HG02884 (cell line): ENCODE data around the gene ANAPC10.
"Not testable (repeated sequence)": the region's sequence is repeated elsewhere in the genome, so short reads cannot be mapped to it uniquely, and the experiment has no call there.

Source experiments
- ATAC-seq: cut with Tn5 transposase; IDR thresholded peaks from one replicate; pipeline ENCODE4 v1.9.1; 2021; ENCODE audit warnings: mild to moderate bottlenecking, moderate library complexity; ENCODE audit not compliant: unreplicated experiment

ANAPC10 gene

DNA sequence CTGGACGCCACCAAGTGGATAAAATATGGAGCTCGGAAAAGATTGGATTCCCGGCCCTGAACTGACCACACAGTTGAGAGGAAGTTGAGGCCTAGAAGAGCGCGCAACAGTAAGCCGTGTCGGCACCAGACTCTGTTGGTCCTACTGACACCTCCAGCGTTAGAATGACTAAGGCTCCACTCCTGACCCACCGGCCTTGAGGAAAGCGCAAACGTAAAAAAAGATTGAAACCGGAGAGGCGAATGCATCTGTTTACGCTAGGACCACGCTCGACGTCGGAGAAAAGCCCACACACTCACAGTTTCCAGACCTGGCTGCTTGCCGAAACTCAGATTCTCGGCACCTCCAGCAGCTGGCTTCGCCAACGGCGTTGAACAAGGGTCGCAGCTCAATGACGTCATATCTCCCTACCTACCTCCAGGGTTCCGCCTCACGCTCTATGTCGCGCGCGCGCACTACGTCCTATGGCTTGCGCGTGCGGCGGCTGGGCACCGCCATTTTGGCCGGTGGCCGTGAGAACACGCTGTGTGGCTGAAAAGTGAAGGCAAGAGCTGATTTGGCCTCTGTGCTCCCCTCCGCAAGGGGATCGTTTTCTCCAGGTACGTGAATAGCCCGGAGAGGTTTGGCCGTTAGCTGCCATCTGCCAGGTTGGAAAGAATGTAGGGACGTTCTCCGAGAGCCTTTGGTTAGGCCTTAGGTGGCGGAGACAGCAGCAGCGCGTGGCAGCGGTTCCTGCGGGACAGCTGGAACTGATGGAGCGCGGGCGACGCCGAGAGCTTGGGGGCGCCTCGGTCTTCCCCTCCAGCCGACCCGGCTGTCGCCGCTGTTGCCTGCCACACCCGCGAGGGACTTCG lies at the start of gene ANAPC10, which contains the start of gene ABCE1:
TSS of gene ANAPC10 (minus strand) at position 376 of the 854 bp plus-strand sequence. CDS start 2,097 bp downstream, outside the sequence.
TSS of gene ABCE1 (plus strand) at position 491 of the 854 bp plus-strand sequence. CDS start 6,102 bp downstream, outside the sequence.
- peak; percentile 71 for ATAC-seq

GRCh38 chr4:145136219-145136618 lies 38.2 kb upstream of the ANAPC10 start:
- not testable (repeated sequence) for ATAC-seq

DNA sequence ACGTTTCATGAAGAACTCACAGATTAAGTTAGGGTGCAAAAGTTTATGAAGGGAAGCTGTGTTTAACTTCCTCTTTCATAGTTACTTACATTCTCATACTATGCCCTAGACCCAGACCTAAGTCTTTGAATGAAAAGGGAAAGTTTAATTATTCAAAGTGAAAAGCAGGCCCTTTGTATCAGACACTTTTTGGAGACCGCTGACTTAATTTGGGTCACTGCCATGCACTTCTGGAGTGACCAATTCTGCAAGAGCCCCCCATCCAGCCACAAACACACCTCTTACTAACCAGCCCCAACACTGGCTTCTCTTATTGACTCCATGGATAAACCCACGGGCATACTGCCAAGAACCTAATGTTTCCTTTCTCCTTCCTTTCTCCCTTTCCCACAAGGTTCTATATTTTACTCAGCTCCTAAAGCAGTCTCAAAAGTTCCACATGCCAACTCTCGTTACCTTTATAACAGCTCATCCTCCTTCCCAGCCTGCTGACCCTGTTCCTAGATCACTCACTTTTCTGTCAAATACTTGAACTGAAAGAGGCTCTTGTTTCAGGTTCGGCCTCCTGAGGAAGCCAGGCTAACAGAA lies 34.6 kb upstream of the ANAPC10 start:
- ATAC-seq = peak; percentile 89

- ATAC-seq = no peak
Measured at GRCh38 chr4:145131848-145132247, 33.9 kb upstream of the ANAPC10 start.

- ATAC-seq = no peak
Measured at GRCh38 chr4:145130788-145131399, 32.9 kb upstream of the ANAPC10 start.

DNA sequence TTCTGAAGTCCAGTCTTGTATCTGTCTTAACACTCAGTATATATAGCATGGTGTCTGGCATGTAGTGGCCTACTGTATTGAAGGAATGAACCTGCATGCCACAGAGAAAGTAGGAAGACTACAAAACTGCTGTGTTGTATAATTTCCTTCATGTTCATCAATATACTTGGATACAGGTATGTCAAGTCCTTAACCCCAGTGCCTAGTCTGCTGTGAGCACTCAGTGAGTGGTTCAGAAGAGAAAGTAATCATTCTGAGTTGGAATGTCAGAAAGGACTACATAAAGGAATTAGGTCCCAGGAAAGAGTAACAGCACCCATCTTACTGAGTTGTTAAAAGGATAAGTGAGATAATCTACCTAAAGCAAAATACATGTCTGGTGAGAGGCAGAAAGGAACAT lies 32.1 kb upstream of the ANAPC10 start:
- ATAC-seq = no peak

DNA sequence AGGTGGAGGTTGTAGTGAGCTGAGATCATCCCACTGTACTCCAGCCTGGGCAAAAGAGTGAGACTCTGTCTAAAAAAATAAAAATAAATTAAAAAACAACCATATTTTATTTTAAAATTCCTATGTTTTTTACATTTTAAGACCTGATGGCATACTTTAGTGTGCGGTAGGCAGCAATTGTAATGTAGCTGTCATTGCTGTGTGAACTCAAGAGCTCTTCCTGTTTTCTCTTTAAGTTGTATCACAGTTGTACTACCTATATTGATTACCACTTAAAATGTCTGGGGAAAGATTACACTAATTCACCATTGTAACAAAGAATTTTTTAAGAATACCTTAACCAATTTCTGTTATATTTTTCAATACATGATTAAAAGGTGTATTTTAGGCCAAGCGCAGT lies 27.4 kb upstream of the ANAPC10 start:
- ATAC-seq = no peak

DNA sequence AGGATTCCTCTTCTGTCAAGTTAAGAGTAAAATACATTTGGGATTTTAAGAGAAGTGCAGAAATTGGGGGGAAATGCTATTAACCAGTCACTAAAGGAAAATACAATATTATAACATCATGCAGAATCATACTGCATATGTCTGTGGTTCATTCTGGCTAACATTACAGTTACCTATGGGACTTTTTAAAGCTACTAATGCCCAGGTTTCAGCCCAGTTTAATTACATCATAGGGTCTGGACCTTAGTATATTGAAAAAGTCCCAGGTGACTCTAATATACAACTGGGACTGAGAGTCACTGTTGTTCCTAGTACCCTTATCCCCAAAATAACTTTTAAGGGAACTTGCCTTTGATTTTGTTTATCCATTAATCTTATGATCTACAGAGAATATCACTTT lies 10.1 kb upstream of the ANAPC10 start:
- ATAC-seq = no peak

DNA sequence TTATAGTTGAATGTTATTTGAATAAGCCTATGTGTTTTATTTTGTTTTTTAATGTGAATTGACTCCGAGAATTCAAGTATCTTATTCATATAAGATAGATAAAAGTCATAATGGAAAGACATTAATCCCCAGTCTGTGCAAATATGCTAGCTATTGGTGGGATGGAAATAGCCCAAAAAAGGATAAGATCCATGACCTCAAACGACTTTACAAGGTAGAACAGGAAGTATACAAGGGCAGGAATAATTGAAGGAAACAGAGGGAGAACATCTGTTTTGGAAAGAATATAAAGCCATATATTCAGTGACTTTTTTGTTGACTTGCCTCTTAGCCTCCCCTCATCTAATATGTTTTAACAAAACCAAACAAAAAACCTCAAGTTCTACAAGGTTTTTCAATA lies 9.1 kb upstream of the ANAPC10 start:
- ATAC-seq = no peak

- no peak for ATAC-seq
Measured at GRCh38 chr4:145103496-145103895, 5.5 kb upstream of the ANAPC10 start.

DNA sequence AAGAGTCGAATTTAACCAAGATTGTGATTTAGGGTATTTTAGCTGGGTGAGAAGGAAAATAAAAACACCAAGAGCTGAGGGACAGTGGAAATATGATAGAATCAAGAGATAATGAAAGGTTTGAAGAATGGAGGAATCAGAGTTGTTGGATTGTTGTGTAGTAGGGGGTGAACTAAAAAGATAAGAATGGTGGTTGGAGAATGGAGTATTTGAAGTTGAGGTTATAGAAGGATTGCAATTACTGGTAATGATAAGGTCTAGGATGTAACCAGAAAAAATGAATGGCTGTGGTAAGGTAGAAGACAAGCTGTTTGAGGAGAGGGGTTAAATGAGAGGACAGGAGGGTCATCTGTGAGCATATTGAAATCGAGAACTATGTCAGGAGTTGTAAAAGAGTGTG lies 4.6 kb upstream of the ANAPC10 start:
- ATAC-seq = no peak

DNA sequence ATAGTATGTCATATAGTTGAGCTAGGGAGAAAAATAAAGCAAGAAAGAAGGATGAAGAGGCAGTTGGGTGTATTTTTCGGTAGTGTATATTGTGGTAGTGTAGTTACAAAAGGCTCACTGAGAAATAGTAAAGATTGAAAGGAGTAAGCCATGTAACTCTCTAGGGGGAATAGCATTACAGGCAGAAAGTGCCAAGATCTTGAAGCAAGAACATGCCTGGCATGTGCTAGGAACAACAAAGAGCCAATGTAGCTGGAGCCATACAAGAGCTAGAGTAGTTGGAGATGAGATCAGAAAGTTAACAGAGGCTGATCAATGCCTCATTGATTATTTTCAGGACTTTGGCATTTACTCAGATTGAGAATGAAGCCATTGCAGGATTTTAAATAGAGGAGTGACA lies 3.1 kb upstream of the ANAPC10 start:
- no peak for ATAC-seq

GRCh38 chr4:145099653-145100052 lies 1.7 kb upstream of the ANAPC10 start:
- ATAC-seq = no peak

DNA sequence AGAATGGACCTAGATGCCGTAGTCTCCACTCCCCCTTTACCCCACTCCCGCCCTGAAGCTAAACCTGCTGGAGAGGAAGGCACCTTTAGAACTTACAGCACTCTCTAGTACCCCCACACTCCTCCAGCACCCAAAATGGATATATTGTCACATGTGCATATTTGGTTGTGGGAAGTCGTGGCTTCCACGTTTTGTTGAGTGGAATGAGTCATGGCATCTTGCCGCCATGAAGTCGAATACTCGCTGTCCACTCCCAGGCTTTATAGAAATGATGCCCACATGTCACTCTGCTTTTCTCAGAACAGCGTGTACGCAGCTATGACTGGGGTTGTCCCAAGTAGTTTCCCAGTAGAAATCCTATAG lies 660 bp upstream of the ANAPC10 start:
- ATAC-seq = peak; percentile 17

DNA sequence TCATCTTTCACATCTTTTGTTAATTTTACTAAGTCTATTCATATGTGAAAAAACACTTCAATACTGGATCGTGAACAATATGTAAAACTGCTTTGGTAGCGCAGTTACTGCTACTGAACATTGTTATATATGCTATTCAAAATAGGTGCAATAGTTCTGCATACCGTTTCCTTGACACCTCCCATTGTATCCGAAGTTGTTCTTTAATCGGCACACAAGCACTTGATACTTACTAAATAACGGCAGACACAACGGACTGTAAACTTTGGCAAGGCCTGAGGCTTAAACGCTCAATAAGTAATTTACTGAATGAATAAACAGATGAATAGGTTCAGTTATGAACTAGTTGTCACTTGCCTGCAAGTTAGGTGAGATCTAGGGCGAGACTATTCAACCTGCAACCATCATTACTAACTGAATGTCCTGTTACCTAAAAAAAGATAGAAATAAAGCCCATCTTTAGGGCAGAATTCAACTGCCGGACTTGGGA lies 620 bp downstream of the ANAPC10 start:
- peak; percentile 4 for ATAC-seq

- no peak for ATAC-seq
Measured at GRCh38 chr4:145093638-145094037, 4.4 kb downstream of the ANAPC10 start.

- ATAC-seq = no peak
Measured at GRCh38 chr4:145090380-145090779, 7.6 kb downstream of the ANAPC10 start.

DNA sequence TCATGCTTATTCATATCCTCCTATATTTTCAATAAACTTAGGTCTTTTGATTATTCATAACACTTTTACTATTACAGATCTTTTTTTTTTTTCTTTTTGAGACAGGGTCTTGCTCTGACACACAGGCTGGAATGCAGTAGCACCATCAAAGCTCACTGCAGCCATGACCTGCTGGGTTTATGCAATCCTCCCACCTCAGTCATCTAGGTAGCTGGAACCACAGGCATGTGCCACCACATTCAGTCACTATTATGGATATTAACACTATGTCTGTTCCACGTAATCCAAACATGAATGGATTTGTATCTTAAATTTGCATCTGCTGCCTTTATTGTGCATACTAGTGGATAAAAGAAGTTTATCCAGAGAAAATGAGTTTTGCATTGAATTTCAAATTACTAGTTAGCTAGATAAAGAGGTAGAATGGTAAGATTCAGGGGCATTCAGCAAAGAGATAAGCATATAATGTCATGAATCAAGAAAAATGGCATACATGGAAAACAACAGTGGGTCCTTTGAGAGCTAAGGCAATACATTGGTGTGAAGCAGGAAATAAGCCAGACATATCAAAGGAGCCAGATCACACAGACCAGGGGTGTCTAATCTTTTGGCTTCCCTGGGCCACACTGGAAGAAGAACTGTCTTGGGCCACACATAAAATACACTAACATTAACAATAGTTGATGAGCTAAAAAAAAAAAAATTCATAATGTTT lies 13.9 kb downstream of the ANAPC10 start:
- no peak for ATAC-seq

GRCh38 chr4:145081756-145082155 lies 16.2 kb downstream of the ANAPC10 start:
- no peak for ATAC-seq

GRCh38 chr4:145076469-145076855 lies 21.5 kb downstream of the ANAPC10 start:
- ATAC-seq = no peak
